GM06990 (cell line): ENCODE data around the gene ZC3H4.
A peak's percentile ranks its signal among the peaks of the same experiment; 100 is the strongest.

ENCODE experiments used
- DNase-seq: peaks from one replicate; pipeline ENCODE4 v3.0.0-alpha.2; 2011; ENCODE audit not compliant: insufficient read length; ENCODE audit errors: extremely low read depth
- H3K27me3 ChIP-seq: replicated peaks from 2 replicates; pipeline ENCODE4 v1.6.0; 2011; ENCODE audit warnings: low read length; ENCODE audit not compliant: control insufficient read depth, insufficient read depth
- H3K36me3 ChIP-seq: 2 replicates; pipeline ENCODE4 v1.5.1; 2011; ENCODE audit warnings: low read length; ENCODE audit not compliant: control insufficient read depth, insufficient read depth
- H3K4me3 ChIP-seq: replicated peaks from 2 replicates; pipeline ENCODE4 v1.5.1; 2011; ENCODE audit warnings: low read depth, mild to moderate bottlenecking, control low read depth, low read length
- CTCF ChIP-seq: IDR thresholded peaks from 2 replicates; pipeline ENCODE4 v1.5.1; 2011; ENCODE audit warnings: low read length, control low read depth, mild to moderate bottlenecking, inconsistent platforms; ENCODE audit not compliant: insufficient read depth, poor library complexity, severe bottlenecking

Gene ZC3H4

GRCh38 chr19:47020992-47021496 lies 92.5 kb downstream of the ZC3H4 start:
- no peaks in the 10 kb centered on the region for H3K36me3 ChIP-seq
- no peak for DNase-seq
- H3K4me3 ChIP-seq, result peak overlapping the region; percentile 46
- no peak for TF ChIP-seq CTCF
- H3K27me3 ChIP-seq, result peaks cover 4% of the 10 kb centered on the region; the same call in 1 of the 2 replicates

DNA sequence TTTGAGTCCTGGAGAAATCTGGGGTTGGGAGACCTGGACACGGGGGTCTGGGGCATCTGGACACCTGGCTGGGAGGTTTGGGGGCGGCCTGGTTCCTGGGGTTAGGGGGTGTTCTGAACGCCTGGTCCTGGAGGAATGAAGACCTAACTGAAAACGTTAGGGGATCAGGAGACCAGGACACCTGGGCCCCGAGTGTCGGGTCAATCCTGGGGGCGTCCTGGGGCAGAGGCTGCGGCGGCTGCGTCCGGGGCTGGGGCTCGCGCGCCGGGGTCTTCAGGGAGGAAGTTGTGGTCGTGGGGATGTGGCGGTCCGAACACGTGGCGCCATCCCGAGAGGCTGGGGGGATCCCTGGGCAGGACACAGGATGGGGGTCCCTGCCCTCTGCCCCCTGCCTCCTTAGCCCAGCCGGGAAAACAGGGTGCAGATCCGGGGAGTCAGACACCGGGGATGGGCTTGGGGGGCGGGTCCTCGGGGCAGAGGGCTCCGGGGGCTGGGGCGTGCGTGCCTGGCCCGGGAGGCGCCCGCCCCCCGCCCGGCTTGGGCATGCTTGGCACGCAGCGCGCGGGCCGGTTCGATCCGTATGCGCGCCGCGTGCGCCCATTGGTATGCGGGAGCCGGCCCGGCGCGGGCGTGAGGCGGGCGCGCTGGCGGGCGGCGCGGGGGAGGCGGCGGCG lies 93.3 kb downstream of the ZC3H4 start:
- TF ChIP-seq CTCF, result no peak
- Histone ChIP-seq H3K36me3 (no peaks in the 10 kb centered on the region), H3K4me3 (no peak overlapping the region; the same call in 1 of the 2 replicates), H3K27me3 (peaks cover 4% of the 10 kb centered on the region; the same call in 1 of the 2 replicates)
- no peak for DNase-seq

- Histone ChIP-seq H3K4me3 (no peak within 1 kb of the TSS; the same call in 1 of the 2 replicates), H3K27me3 (peaks cover 4% of the 10 kb centered on the region; the same call in 1 of the 2 replicates), H3K36me3 (no peaks in the 10 kb centered on the region)
- TF ChIP-seq CTCF, result no peak
- no peak for DNase-seq
These were observed 94.0 kb downstream of the ZC3H4 start, which contains the start of gene NPAS1 for GRCh38 chr19:47019431-47020041. Gene NPAS1, plus strand, starts transcription at chr19:47019837. Its CDS starts 1,211 bp downstream, at chr19:47021048.

DNA sequence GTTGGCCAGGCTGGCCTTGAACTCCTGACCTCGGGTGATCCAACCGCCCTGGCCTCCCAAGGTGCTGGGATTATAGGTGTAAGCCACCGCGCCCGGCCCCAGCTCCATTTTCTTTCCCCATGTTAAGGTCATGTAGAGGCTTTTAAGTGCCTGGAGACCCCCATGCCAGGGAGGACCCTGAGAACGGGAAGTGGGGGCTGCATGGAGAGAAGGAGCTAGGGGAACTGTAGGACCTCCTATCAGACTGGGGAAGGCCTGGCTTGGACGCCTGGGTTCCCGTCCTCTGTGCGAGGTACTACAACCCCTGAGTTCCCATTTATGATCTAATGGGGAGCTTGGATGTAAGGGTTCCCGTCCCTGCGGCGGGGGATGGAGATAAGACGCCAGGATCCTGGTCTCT lies 94.7 kb downstream of the ZC3H4 start:
- no peak for TF ChIP-seq CTCF
- no peak for DNase-seq
- H3K4me3 ChIP-seq, result no peak overlapping the region
- no peaks in the 10 kb centered on the region for H3K36me3 ChIP-seq
- peaks cover 4% of the 10 kb centered on the region; the same call in 1 of the 2 replicates for H3K27me3 ChIP-seq
